GM12874 (cell line): ENCODE measurements around the gene SERPINB13.

Source experiments
- CTCF ChIP-seq: IDR thresholded peaks from 2 replicates; pipeline ENCODE4 v1.5.1; 2011; ENCODE audit warnings: low read depth, mild to moderate bottlenecking, control low read depth, low read length, moderate library complexity; ENCODE audit not compliant: insufficient read depth

Gene SERPINB13

GRCh38 chr18:63567825-63568224, 19.3 kb upstream of the SERPINB13 start:
- no peak for TF ChIP-seq CTCF

GRCh38 chr18:63570721-63571120, 16.4 kb upstream of the SERPINB13 start:
- TF ChIP-seq CTCF: no peak

- no peak for TF ChIP-seq CTCF
Observed at GRCh38 chr18:63575681-63576080, 11.5 kb upstream of the SERPINB13 start.

GRCh38 chr18:63578357-63578958, 8.7 kb upstream of the SERPINB13 start:
- TF ChIP-seq CTCF: peak; percentile 65

- no peak for TF ChIP-seq CTCF
Observed at GRCh38 chr18:63579616-63580015, 7.5 kb upstream of the SERPINB13 start.

- no peak for TF ChIP-seq CTCF
Observed at GRCh38 chr18:63585988-63586387, 1.2 kb upstream of the SERPINB13 start.

GRCh38 chr18:63586431-63586830, 712 bp upstream of the SERPINB13 start:
- TF ChIP-seq CTCF: no peak
